Skeletal muscle cell (primary cell): Measurements from ENCODE around the gene IGSF21.

Source experiments
- DNase-seq: peaks from one replicate; pipeline ENCODE4 v3.0.0-alpha.2; 2010; ENCODE audit warnings: low read depth
- H3K4me3 ChIP-seq: 2 replicates; pipeline ENCODE4 v1.5.1; 2011; ENCODE audit warnings: low read depth, mild to moderate bottlenecking, control low read depth, low read length, moderate library complexity

The IGSF21 gene

DNA sequence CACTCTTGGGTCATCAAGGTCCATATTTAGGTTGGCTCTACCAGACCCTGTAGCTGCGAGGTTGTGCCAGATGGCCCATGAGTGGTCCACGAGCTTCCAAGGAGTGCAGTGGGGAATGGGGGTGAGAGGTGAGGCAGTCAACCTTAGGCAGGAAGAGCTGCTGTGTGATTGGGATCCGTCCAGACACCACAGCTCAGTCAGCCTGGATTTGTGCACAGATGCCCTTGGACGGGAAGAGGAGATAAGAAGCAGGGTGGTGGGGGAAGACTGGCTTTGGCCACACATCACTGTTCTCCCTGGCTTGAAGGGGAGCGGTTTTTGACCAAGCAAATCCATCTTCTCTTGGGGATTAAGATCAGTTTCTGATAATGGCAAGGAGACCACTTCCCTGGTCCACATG lies 130.6 kb downstream of the IGSF21 start:
- no peak overlapping the region for H3K4me3 ChIP-seq
- DNase-seq = no peak

DNA sequence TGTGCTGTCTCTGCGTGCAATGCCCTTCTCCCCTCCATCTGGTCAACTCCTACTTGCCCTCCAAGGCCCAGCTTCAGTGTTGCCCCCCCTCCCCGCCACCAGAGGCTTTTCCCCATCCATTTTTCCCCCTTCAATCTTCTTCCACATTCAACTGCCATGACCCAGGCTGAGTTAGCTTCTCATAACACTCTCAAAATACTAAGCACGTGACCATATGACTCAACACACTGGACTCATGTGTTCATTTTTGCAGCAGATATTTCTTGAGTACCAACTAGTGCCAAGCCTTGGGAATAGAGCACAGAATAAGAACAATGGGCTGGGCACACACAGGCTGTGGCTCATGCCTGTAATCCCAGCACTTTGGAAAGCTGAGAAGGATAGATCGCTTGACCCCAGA lies 132.1 kb downstream of the IGSF21 start:
- no peak overlapping the region for H3K4me3 ChIP-seq
- DNase-seq = no peak

DNA sequence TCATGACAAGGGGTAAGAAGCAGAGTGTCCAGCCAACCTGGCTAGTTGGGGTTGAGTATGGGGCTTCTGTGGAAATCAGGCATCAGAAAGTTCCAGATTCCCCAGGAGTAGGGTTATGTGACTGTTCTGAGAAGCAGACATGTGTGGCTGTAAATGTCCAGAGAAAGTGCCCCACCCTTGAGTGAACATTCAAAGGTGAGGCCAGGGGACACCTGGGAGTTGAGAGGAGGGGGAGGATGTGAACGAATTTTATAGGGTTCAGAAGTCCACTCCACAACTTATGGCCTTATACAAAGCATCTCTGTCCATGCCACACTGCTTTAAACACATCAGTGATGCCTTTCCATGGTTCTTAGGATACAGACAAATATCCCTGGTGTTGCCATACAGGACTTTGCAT lies 133.3 kb downstream of the IGSF21 start:
- DNase-seq = no peak
- no peak overlapping the region for H3K4me3 ChIP-seq

DNA sequence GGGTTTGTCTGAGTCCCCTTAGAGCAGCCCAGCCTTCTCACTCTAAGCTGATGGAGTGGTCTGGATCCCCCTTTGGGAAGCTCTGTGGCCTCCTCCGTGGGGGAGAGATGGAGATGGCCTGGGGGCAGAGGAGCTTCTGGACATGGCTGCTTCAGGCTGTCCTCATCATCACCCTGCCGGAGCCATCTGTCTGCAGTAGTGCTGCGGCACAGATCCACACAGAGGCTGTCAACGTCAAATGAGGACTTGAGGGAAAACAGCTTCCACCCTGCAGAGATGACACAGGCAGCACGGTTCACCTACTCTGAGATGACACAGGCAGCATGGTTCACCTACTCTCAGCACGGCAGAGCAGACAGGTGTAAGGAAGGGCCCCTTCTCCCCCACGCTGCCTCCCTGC lies 134.3 kb downstream of the IGSF21 start:
- H3K4me3 ChIP-seq = no peak overlapping the region
- DNase-seq = no peak

DNA sequence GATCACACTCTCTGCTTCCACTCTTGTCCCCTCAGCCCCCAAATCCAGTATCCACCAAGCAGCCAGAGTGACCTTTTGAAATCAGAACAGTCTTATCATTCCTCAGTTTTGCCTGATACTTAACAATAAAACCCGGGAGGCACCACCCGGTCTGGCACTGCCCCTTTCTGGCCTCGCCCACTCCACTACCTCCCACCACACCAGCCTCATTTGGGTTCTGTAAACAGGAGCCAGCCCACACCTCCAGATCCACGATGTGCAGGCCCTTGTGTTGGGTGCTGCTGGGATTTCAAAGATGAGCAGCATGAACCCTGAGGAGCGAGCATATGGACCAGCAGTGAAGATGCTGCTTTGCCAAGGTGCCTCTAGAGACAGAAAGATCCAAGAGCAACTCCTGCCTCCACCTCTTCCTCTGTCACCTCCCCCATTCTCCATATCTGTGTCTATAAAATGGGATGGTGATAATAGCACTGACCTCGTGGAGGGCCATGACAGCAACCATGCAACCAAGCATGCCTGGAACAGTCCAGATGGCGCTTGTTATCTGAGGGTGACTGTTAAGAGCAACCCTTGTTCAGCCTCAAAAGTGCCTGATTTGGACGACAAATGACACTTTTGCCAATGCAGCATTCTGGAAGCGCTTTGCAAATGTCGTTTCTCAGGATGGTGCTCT lies 136.0 kb downstream of the IGSF21 start:
- H3K4me3 ChIP-seq = no peak overlapping the region
- no peak for DNase-seq

DNA sequence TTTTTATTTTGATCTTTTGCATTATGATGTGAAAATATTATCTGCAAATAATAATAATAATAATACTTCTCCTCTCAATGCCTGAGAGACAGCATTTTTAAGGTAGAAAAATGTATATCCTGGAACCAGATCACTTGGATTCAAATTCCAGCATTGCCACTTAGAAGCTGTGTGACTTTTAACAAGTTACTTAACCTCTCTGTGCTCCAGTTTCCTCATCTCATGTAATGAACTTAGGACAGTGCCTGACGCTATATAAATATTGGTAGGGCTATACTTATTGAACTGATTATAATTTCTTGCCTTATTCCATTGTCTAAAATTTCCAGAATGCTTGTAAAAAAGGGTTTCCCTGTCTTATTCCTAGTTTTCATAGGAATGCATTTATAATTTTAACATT lies 137.2 kb downstream of the IGSF21 start:
- DNase-seq = no peak
- H3K4me3 ChIP-seq = no peak overlapping the region

DNA sequence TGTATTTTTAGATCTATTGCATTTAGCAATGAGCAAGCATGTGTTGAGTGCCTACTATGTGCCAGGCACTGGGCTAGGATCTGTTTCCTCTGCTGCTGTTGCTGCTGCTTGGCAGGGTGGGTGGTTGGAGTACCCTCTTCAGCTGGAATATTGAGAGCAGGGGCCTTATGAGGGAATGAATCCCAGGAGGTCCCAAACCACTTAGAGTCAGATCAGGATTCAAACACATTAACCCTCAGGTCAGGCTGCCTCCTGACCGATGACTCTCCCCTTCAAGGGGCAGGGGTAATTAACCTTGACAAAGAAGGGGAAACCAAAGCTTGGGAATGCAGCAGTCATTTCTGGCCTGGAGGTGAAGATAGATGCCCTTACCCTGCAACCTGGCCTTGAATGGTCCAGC lies 138.0 kb downstream of the IGSF21 start:
- no peak overlapping the region for H3K4me3 ChIP-seq
- no peak for DNase-seq

DNA sequence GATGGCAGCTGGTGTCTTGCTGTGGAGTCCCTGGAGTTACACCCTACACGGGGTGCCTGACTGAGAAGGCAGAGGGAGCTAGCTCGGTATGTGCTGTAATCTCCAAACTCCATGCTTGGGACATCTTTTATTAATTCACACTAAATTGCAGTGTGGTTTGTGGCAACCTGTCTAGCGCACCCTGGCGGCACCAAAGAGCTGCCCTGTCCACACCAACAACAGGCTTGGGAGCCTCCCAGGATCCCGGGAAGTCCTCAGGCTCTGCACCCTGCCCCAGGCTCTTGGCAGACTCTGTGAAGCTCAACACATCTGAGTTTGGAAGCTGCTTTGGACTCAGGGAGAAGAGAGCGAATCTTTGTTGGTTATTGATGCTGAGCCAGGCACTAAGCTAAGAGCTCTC lies 138.9 kb downstream of the IGSF21 start:
- H3K4me3 ChIP-seq = no peak overlapping the region
- no peak for DNase-seq

DNA sequence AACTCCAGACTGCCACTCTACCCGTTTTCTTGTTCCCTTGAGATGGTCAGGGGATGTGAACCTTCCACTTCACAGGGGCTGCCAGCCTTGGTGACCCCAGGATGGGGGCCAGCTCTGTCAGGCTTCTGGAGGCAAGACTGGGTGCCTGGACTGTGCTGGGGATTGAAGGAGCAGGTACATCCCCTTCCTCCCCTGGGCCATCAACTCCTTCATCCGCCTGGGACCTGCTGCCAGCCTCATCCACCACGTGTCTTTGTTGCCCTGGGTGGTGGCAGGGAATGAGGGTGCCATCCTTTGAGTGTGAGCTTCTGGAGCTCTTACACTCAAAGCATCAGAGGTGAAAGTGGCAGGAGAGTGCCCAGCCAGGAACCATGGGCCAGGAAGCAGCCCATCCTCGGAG lies 139.6 kb downstream of the IGSF21 start:
- no peak for DNase-seq
- H3K4me3 ChIP-seq = no peak overlapping the region

DNA sequence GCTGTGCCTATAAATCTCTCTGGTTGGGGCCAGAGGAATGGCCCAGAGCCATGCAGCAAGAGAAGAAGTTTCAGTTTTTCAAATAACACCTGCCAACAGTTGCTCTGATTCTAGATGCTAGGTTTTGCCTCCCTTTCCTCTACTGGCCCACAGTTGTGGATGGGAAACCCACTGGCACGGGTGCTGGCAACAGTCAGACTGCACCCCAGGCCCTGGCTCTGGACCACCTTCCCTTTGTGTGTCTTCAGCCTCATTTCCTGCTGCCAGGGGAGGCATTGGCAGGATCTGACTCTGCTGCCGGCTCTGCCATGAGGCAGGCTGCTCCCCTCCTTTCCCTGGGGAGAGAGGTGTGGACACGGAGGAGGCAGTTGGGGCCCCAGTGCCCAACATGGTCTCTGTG lies 142.0 kb downstream of the IGSF21 start:
- no peak for DNase-seq
- no peak overlapping the region for H3K4me3 ChIP-seq

DNA sequence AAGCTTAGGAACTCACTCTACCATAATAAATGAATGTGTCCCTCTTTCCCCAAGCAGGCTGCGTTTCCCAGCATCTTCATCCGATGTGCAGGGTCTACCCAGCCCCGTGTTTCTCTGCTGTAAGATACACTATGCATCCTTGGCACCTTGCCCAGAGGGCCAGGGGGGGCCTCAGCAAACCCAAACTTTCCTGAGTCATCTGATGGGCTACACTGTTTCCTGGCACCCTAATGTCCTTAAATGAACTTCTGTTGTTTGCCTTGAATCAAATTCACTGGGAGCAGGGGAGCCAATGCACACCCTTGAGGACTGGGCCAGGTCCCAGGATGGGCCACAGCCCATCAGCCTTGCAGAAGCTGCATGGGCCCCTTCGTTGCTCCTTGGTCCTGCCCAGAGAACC lies 145.5 kb downstream of the IGSF21 start:
- DNase-seq = no peak
- H3K4me3 ChIP-seq = no peak overlapping the region

DNA sequence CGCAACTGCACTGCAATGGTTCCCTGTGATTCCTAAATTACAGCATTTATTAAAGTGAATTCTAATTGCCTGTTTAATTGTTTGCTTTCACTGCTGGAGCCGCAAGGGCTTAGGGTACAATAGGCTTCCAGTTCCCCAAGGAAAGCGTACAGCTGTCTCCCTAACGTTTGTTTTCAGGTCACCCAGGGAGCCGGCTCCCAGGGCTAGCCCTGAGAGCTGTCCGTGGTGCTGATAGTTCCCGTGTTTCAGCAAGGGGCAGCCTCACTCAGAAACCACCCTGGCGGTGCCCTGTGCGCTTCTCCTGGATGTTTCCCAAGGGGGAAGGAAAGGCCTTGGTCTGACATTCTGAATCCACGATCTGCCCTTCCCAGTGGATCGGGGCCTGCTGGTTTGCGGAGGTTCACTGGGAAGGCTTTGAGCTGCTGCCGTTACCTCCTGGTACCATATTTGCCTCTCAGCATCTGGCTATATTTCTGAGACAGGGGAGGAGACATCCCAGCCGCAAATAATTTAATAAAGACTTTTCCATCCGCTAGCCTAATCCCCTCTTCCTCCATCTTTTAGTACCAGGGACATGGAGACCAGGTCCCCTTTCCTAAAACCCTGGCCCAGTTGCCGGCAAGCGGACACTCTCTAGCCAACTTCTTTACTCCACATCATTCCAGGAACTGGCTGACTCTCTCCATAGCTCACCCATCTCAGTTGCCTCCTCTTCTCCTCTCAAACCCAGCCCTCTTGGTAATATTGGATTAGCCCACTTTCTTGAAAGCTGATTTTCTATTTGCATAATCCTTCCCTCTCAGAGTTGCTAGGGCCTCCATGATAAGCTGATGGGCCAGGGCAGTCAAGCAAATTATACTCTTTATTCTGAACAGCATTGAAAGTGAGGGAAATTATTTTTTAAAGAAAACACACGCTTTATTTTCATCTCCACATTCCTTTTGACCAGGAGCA lies 149.0 kb downstream of the IGSF21 start:
- DNase-seq = no peak
- H3K4me3 ChIP-seq = no peak overlapping the region

DNA sequence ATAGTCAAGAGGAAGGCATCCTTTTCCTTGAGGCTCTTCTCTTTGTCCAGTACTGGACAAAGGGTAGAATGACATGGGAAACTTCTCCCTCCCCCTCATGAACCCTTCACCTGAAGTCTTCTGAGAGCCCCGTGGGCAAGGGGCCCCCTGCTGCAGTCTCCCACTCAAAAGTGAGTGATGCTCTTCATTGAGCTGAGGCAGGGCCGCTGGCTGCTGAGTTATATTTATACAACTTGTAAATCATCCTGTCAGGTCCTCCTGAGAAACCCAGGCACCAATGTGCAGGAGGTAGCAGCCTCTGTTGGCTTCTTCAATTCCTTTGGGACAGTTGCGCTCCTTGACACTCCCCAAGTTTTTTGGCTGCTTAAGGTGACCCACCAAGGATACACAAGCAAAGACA lies 150.2 kb downstream of the IGSF21 start:
- H3K4me3 ChIP-seq = no peak overlapping the region

DNA sequence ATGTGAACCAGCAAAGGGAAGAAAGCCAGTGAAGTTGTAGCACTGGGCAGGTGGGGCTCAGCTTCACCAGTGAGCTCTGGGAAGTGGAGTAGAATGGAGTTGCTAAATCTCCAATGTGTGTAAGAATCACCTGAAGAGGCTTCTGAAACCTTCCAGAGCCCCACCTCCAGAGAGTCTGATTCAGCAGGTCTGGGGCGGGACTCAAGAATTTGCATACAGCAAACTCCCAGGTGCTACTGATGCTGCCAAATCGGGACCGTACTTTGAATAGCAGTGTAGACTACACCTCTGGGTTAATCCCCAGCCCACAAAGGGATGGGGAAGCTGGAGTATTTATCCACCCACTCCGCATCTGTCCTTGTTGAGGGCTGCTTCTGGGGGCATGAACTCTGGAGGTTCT lies 154.3 kb downstream of the IGSF21 start:
- no peak for DNase-seq
- no peak overlapping the region for H3K4me3 ChIP-seq

More for the DNA sequence above, 150.2 kb downstream of the IGSF21 start:
- DNase-seq = no peak

DNA sequence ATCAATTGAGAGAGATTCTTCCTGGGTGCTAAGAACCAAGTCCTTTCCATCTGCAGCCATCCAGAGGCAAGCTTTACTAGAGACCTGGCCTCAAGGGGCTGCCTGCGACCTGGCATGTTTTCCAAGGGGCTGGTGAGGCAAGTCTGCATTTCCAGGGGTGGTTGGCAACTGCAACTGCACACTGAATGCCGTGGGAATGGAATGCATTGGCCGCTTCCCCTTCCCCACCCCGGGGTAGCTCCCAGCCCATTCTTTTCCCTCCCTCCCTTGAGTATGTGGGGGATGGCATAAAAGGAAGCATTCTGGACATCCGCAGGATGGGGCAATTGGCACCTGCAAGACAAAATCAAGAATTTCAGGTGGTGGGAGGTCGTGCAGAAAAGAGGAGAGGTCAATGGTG lies 155.1 kb downstream of the IGSF21 start:
- no peak for DNase-seq

DNA sequence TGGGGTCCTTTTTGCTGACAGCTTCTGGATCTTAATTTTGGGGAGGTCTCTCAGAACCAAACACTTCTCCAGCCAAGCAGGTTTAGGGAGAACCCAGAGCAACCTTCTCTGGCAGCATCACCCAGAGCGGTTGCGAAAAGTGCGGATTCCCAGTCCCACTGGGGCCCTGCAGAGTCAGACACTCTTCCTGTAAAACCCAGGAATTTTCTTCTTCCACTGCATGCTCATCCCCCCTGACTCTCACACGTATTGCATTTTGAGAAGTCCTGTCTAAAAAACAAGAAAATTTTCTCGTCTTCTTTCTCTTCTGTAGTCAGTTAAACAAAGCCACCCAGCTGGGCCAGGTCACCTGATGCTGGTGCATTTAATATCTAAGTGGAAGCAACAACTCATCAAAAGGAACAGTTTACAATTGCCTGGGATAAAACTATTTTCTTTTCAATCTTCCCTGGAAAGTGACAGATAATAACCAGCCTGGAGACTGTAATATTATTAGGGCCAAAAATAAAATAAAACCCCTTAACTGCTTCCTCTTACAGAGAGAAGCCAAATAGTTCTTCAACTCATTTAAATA lies 156.0 kb downstream of the IGSF21 start:
- no peak overlapping the region for H3K4me3 ChIP-seq
- no peak for DNase-seq

More for the DNA sequence above, 155.1 kb downstream of the IGSF21 start:
- no peak overlapping the region for H3K4me3 ChIP-seq

DNA sequence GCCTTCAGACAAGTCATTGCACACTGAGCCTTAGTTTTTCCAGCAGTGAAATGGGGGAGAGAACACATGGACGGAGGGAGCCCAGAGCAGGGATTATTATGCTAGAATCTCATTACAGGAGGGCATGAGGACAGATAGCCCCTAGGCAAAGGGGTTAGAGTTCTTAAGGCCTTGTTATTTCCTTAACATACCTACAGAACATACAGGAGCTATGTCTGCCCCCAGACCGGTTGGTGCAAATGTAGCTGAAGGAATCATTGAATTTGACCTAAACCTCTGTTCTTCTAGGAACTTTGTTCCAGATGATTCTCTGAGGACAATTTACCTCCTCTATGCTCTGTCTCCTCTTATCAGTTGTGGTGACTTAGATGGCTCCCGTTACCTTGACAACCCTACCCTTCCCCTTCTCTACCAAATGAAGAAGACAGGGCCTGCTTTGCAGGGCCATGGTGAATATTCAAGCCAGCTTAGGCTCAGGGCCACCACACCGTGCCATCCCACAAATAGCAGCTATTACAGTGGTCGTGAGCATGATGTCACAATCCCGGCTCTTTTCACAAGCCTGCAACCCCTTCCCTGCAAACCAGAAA lies 156.9 kb downstream of the IGSF21 start:
- H3K4me3 ChIP-seq = no peak overlapping the region
- DNase-seq = no peak

DNA sequence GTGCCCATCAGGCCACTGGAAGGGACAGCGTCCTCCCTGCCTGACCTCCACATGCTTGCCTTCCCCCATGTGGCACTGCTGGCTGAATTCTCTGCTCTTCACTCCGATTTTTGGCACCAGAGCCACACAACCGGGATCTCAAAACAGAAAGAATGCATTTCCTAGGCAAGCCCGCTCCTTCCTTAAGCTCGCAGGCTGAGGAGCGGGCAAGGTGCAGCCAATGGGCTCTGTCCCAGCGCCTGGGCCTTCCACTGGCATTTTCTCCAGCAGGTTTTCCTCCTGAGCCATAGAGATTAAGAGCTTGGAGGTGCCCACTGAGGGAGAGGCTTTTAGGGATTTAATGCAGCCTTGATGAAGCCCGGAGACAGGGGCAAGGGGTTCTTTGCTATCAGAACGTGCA lies 158.0 kb downstream of the IGSF21 start:
- DNase-seq = no peak
- H3K4me3 ChIP-seq = no peak overlapping the region

DNA sequence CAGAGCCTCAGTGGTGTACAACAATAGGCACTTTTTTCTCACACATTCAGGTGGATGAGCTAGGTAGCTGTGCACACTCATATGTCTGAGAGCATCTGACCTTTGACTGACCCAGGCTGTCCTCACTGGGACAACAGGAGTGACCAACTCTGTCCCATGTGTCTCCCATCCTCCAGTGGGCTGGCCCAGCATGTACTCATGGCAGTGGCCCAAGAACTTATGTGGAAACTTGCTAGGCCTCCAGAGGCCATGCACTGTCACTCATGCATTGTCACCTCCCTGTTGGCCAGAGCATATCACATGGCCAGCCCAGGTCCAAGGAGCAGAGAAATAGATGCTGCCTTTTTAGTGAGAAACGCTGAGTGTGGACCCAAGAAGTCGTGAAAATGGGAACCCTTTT lies 158.8 kb downstream of the IGSF21 start:
- H3K4me3 ChIP-seq = no peak overlapping the region
- DNase-seq = no peak

DNA sequence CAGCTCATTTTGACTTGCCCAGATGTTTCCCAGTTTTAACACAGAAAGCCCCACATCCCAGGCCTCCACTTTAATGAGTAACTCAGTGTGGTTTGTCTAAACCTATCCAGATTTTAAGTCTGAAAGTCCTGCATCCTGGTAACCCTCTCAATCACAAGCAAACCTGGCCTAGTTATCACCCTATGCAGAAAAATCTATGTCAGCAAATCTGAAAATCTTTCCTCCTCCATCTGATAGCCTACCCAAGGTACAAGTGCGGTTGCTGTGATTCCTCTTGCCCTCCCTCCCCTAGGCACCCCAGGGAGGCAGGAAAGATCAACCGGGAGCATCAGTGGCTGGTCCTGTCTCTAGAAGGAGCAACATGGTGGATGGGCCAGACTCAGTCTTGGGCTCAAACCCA lies 163.7 kb downstream of the IGSF21 start:
- no peak for DNase-seq

More for the DNA sequence above, 163.7 kb downstream of the IGSF21 start:
- H3K4me3 ChIP-seq = no peak overlapping the region
